ENCODE results near the gene ELAC2.

ELAC2 gene, protein sequence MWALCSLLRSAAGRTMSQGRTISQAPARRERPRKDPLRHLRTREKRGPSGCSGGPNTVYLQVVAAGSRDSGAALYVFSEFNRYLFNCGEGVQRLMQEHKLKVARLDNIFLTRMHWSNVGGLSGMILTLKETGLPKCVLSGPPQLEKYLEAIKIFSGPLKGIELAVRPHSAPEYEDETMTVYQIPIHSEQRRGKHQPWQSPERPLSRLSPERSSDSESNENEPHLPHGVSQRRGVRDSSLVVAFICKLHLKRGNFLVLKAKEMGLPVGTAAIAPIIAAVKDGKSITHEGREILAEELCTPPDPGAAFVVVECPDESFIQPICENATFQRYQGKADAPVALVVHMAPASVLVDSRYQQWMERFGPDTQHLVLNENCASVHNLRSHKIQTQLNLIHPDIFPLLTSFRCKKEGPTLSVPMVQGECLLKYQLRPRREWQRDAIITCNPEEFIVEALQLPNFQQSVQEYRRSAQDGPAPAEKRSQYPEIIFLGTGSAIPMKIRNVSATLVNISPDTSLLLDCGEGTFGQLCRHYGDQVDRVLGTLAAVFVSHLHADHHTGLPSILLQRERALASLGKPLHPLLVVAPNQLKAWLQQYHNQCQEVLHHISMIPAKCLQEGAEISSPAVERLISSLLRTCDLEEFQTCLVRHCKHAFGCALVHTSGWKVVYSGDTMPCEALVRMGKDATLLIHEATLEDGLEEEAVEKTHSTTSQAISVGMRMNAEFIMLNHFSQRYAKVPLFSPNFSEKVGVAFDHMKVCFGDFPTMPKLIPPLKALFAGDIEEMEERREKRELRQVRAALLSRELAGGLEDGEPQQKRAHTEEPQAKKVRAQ

DNA sequence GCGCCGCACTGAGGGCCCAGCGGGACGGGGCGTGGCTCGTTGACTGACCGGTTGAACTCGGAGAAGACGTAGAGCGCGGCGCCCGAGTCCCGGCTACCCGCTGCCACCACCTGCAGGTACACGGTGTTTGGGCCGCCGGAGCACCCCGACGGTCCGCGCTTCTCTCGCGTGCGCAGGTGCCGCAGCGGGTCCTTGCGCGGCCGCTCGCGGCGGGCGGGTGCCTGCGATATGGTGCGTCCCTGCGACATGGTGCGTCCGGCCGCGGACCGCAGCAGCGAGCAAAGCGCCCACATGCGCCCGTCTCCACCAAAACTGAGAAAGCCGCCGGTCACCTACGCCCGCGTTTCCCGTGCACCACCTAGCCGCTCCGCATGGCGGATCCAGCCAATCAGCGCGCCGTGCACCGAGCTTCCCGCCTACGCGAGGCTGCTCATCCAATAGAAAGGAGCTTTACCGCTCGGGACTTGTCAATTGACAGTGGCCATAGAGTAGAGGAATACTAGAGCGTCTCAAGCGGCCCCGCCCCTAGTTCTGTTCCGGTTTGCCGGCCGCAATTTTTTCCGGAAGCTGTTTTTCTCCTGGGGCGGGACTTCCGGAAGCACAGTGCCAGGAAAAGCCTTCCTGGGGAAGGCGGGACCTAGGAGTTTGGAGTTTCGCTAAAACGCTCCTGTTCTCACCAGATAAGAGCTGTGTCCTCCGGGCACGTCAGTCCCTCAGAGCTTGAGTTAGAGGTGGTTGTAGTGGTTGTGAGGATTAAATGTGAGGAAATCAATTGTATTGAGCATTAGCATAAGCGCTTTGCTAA lies at the start of gene ELAC2:
Gene ELAC2, minus strand, starts transcription at position 373 of the 805 bp plus-strand sequence. Its CDS starts 80 bp downstream, at position 293.
- peak; percentile 93 for FAIRE-seq

DNA sequence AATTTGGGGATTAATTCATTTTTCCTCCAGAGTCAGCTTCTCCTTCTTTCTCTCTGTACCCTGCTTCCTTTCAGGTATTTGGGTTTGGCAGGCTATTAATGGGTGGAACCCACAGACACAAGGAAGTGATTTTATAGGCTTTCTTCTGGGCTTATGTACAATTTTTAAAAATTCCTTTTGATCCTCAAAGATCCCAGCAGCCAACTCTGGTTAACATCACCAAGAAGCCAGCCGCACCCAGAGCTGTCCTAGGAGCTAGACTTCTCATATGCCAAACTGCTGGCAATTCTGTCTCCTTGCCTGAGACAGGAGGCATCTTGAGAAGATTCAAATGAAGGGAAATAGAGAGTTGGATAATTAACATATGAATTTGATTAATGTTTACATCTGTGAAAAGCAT lies 47.2 kb upstream of the ELAC2 start:
- no peak for FAIRE-seq

DNA sequence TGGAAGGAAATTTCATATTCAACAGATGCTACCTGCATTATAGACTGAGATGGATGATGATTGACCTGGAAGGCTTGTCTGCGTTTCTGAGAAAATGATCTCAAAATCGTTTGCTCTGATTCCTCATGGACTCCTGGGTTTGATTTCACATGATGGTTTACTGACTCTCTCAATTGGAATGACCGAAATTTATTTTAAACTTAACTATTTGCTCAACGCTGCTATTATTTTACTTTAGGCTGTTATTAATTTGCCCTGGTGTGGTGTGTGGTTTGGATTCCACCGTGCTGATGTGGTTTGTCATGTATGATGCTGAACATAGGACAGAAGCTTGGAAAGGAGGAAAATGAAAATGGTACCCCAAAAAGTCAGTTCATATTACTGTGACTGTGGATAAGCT lies 37.3 kb upstream of the ELAC2 start:
- FAIRE-seq, result no peak

DNA sequence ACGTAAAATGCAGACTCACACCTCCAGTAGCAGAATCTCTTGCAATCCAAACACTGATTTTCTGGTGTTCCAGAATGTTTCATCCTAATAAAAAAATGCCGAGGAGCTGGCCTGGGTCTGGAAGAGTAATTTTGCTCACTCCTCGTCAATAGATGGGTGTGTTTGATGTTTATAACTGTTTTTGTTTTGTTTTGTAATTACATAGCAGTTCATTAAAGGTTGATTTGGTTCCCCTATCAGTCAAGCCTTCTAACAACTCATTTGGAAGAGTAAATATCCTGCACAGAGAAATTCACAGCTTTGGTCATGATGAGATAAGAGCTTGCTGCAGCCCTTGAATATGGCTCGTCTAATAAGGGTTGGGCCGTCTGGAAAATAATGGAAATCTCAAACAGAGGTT lies 36.8 kb upstream of the ELAC2 start:
- no peak for FAIRE-seq

DNA sequence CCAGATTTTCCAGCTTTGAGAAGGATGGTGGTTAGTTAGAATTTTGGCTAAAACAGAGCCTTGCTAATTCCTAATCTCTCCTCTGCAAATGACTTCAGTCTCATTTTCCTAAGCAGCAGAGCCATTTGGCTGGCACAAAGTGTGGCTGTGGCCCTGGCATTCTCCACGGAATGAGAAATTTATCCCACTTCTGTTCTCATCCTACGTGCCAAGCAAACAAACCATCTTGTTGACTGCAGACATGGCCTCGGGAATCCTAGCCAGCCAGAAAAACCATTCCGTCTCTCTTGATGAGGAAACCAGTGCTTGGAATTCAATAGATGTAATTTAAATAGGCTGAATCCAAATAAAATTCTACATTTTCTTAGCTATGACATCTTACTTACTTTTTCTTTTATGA lies 34.1 kb upstream of the ELAC2 start:
- no peak for FAIRE-seq

DNA sequence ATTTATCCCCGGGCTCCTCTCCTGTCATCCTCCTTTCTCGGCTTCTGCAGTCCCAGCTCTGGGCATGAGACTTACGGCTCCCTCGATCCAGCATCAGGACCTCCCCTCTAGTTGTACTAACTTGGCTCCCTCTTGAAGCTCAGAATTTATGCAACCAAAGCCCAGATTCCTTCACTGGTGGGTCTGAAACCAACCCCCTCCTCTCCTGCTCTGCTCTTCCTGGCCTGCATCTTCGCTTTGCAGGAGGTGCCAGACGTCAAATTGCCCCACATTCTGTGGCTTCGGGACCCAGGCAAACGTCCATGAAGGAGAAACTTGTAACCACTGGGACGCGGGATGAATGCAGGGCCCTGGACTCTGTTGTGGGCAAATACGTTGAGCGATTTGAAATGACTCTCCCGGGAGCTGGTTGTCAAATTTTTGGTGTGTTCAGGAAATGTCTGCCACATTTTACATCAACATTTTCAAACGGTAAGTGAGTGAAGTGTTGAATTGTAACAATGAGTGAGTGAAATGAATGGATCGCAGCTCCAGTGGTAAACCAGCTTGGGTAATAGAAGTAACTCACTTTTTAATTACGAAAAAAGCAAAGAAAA lies 29.3 kb upstream of the ELAC2 start:
- FAIRE-seq, result no peak

DNA sequence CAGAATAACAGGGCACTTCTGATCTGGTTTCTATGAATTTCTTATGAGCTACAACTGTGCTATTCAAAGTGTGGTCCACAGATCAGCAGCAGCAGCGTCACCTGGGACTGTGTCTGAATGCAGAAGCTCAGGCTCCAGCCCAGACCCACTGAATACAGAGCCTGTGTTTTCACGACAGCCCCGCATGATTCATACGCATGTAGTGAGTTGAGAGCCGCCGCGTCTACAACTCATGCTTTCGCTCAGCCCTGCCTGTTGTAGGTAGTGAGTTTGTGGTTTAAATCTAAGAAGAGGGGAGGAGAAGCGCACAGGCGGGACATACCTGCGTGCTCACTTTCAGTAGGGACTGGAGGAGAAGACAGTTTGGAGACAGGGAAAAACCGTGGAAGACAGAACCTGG lies 28.5 kb upstream of the ELAC2 start:
- no peak for FAIRE-seq

DNA sequence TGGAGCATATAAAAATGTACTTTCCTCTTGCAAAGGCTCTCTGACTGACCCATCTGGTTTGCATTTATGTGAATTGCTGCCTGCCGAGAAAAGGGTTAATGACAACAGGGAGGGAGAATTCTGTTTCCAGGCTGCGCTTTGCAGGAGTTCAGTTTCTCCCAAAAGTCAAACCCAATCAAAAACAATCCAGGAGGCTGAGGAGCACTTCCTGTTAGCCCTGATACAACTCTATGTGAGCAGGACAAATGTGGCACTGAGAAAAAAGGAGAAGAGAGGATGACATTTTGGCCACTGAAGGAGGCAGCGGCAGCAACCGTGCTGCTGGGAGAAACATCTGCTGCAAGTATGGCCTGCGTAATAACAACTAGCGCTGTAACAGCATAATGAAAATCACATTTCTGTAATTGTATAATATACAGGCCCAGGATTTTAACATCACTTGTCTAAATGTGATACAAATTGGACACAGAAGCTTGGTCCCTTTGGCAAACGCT lies 26.8 kb upstream of the ELAC2 start:
- FAIRE-seq, result no peak

DNA sequence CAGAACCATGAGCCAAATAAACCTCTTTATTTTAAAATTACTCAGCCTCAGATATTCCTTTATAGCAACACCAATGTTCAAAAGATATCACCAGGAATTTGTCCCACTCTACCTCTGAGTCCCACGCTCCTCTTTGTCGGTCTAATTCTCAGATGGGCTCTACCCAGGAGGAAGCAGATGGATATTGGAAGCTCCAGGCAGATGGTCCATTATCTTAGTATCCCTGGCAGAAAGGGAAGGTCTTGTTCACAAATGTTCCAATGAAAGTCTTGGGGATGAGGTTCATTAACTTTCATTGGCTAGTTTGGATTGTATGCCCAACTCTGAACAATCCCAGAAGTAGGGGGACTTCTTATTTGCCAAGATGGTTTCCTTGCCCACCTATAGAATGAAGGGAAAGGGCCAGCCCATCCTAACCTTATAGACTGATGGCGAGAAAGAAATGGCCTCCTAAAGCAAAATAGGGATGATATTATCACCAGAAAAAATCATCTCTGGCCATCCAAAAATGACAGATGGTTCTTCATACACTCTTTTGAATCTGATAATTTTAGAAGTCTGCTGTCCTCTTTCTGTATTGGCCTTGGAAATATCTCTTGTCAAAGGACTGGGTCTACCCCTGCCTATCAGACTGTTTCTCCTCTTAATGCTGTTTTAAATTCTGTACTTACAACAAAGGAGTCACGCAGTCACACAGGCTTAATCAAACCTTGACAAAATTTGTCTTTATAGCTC lies 21.3 kb upstream of the ELAC2 start:
- no peak for FAIRE-seq

DNA sequence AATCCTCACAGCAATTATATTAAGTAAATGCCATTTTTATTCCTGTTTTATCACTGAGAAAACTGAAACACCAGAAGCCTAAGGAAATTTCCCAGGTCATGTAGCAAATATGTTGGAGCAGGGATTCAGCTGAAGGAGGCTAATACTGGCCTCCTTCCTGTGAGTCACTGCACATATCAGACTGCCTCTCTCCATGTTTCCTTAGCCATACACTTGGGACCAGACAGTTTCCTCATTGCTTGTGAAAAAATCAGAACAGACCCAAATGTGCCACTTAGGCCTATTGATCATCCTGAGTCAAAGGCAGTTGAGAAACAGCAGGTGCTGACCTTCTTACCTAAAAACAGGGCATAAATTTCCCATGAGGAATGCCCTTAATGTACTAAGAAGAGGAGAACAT lies 18.9 kb upstream of the ELAC2 start:
- FAIRE-seq, result no peak

DNA sequence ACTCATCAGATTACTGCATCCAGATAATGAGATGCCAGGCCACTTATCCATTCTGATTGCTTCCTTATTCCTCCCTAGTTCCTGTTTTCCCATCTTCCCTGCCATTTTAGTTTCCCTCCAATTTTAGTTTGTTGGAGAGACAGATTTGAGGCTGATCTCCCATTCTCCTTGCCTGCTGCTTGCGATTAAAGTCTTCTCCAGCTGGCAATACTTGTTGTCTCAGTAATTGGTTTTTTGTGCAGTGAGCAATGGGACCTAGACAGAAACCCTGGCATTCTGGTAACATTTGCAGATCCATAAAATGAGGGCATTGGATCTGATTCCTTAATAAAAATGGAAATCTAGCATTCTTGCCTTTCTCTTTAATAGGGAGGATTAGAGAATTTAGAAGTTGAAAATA lies 17.6 kb upstream of the ELAC2 start:
- no peak for FAIRE-seq

DNA sequence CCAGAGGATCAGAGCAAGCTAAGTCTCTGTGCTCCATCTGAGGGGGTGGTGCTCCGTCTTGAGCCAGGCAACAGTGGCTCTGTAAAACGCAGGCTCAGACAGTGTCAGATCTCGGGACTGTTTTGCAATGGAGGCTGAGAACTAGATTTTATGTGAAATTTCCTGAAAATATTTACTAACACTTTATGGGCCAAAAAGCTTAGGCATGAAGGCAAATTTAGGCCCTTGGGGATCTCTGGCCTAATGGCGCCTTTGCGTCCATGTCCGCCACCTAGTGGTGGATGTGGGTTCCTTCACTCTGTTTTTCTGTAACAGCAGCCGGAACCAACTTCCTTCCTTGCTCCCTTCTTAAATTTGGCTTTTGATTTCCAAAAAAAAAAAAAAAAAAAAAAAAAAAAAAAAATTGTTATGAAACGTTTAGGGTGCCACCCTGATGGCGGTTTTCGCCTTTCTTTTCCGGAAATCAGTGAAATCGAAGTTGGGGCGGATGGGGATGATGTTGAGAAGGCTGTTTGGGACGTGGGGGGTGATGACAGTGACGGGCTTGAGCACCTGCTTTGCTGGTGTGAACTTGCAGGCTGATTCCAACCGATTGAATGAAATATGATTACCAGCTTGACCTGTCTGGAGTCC lies 14.0 kb upstream of the ELAC2 start:
- FAIRE-seq, result no peak

DNA sequence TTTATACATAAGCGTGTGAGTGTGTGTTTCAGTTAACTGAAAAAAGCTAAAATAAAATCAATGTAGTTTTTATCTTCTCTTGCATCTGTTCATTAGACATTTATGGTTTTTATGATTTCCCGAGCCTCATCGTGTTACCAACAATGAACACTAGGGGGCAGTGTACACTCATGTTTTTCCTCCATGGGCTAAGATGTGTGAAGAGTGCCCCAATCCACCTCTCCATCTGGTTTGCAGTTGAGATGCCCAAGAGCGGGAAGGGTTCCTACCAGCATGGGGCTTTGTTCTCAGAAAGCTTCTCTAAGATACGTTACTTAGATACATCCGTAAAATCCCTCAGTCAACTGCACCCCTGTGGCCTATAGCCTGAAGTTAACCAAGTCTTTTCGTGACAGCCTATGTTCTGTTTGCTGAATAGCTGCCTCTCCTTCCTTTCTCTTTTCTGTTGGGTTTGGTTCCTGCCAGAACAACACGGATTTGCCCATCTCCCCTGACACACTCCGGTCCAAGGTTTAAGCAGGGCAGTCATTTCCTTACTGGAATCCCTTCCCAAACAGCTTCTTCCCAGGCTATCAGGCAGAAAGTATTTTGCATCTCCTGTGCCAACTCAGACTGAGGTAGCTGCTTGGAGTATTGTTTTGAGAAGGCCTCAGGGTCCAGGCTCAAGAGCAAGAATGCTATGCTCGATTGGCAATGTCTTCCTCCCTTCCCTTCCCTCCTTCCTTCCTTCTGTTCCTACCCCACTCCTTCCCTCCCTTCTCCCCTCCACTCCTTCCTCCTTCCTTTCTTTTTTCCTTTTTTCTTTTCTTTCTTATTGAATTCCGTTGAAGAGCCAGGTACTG lies 12.9 kb upstream of the ELAC2 start:
- FAIRE-seq, result peak; percentile 91

DNA sequence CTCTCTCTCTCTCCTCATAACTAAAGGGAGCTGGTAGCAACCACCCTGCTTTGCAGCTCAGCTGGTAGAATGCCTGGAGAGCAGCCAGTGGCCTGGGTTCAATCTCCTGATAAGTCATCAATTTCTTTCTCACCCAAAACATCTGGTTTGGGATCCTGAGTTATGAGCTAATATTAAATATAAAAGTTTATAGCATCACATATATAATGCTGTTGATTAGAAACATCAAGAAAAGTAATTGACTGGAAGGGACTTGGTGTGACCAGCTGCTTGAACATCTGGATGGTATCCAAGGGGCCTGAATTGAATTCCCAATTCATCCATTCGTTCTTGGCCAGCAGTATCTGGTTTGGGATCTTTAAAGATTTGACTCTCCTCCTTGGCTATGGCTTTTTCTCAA lies 12.2 kb upstream of the ELAC2 start:
- FAIRE-seq, result no peak

DNA sequence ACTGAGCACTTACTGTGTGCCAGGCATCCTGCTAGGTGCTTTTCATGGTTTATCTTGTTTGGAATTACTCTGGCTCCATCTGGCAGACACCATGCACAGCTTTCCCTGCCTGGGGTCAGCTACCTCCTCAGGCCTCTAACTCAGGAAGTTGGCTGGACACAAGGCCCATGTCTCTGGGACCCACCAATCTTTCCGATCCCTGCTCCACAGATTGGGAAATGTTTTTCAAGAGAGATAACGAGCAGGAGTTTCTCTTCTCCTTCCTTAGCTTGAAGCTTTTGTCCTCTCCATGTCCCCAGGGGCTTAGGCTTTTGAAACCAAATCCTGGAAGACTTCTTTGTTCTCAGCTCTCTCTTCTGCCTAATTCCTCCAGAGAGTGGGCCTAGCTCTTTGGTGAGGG lies 11.5 kb upstream of the ELAC2 start:
- FAIRE-seq, result no peak

DNA sequence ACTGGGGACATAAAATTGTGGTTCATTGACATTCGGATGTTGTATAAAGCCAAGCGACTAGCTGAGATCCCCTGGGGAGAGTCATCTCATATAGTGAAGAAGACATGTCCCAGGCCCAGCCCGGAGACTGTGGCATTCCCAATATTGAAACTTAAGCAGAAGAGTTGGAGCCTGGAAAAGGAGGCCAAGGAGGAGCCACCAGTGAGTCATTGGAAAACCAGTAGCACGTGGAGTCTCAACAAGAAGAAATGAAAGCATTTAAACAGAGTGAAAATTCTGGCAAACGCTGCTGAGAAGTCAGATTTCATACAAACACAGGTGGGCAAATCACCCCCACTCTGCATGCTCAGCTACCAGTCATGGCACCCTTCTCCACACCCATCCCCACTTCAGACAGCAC lies 9.4 kb upstream of the ELAC2 start:
- no peak for FAIRE-seq

DNA sequence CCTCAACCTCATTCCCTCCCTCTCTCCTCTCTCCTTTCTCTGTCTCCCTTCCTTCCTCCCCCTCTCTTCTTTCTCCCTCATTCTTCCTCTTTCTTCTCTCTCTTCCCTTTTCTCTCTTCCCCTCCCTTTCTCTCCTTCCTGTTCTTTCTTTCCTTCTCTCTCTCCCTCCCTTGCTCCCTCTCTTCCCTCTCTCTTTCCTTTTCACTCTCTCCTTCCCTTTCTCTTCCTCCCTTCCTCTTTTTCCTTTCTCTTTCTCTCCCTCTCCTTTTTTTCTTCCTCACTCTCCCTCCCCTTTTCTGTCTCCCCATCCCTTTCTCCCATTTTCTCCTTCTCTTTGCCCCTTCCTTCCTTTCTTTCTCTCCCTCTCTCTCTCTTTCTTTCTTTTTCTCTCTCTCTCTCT lies 7.9 kb upstream of the ELAC2 start:
- no peak for FAIRE-seq

DNA sequence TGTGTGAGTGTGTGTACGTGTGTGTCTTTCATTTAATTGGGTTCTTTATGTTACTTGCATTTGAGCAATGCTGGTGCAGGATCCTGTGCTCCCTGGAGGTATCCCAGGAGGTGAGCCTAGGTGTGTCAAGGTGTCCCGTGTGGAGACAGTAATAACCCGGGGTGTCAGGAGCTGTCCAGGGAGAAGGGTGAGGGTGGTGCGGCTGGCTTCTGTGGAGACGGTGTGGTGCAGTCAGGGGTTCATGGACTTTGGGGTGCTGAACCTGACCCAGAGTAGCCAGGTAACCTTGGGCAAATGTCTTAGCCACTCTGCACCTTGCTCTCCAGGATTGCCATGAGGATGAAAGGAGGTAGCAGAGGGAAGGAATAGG lies 7.4 kb upstream of the ELAC2 start:
- FAIRE-seq, result no peak

DNA sequence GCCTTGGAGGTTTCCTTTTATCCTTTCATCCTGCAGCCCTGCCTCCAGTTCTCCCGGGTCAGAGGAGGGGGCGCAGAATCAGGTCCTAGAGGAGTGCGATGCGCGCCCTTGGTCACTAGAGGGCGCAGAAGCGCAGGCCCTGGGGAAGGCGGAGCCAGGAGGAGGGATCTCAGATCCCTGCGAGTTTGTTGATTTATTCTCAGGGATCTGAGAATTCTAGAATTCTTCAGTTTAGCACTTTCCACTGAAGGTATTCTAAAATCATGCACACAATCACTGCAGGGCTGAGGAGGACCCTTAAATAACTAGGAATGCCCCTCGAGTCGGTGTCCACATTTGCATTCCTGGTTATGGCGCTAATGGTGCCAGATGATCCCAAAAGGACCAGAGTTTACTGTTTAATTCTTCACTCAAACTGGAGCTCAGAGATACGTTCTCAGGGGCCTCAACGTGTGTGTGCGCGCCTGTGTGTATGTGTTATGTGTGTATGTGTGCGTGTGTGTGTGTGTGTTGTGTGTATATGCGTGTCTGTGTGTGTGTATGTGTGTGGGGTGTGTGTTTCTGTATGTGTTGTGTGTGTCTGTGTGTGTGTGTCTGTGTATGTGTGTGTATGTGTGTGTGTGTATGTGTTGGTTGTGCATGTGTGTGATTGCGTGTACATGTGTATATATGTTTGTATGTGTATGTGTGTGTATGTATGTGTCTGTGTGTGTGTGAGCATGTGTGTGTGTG lies 6.9 kb upstream of the ELAC2 start:
- no peak for FAIRE-seq

DNA sequence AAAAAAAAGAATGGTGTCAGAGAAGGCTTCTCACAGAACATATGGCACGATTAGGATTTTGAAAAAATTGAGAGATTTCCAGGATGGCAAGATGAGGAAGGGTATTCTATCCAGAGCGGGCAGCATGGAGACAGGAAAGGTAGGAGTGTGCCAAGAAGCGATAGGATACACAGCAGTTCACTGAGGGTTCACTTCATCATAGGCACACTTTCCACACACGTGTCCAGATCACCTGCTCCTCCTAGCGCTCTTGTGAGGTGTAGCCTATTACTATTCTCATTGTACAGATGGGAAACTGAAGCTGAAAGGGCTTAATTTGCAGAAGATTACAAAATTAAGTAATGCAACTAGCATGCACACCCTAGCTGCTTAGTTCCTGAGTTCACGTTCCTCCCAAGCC lies 6.2 kb upstream of the ELAC2 start:
- no peak for FAIRE-seq
